K562 (cell line): Measurements from ENCODE around the gene TAF1B. TPM values are rescaled to one million over a fixed set of nuclear protein-coding genes. Genes with fewer than 3 reads are reported as not detected.

Source experiments
- ATAC-seq: fragments of 200-7000 bp; cut with Tn5 transposase; 3 replicates; pipeline ENCODE4 v1.9.1; 2020; ENCODE audit warnings: moderate library complexity
- BruUV-seq: library from RNA; stranded (reverse); fragments of 400-500 nt; replicated peaks from 2 replicates; lab custom pipeline; 2021; lab: Mats Ljungman, UMichigan
- CTCF ChIA-PET: fragments of 300-600 bp; formaldehyde crosslinking; extraction: SDS; loops from one replicate; lab custom pipeline; 2021; ENCODE audit warnings: low intra/inter-chr PET ratio; lab: Yijun Ruan, JAX
- POLR2A ChIA-PET: fragments of 300-600, 350-650 bp; sonication (Branson Sonifier 250); formaldehyde crosslinking; extraction: SDS; loops from one replicate; lab custom pipeline; 2021; ENCODE audit warnings: antibody characterized with exemption, inconsistent platforms; lab: Yijun Ruan, JAX
- DNase-seq, 4 experiments: peaks; one replicate each; pipeline versions ENCODE4 v3.0.0 to v3.0.0-alpha.2; 2011 to 2018; ENCODE audit warnings: low spot score in 3 of 4, mixed read lengths in 3 of 4; ENCODE audit errors: extremely low read depth in 1 of 4
- FAIRE-seq: peaks from 2 replicates; lab custom pipeline; 2011; peaks lifted over from hg19 to GRCh38; lab: Jason Lieb, UNC
- H2AFZ ChIP-seq: 2 replicates; pipeline ENCODE4 v1.6.0; 2011; ENCODE audit warnings: low read depth, low read length, control low read depth, inconsistent platforms
- H3K27ac ChIP-seq: fragments of 200-600 bp; 3 replicates; pipeline ENCODE4 v1.8.0; 2011; ENCODE audit warnings: low read depth, mild to moderate bottlenecking, control low read depth, inconsistent platforms, low read length, moderate library complexity, mixed read lengths; ENCODE audit errors: extremely low read depth
- H3K27me3 ChIP-seq, 2 experiments: fragments of 300-600 bp in 1 of 2; 2 replicates in 1 of 2; 3 replicates in 1 of 2; pipeline versions ENCODE4 v1.6.0 to v1.8.0; 2011; ENCODE audit warnings: inconsistent platforms in 2 of 2, low read length in 2 of 2, mild to moderate bottlenecking in 1 of 2, mixed read lengths in 1 of 2, moderate library complexity in 1 of 2; ENCODE audit not compliant: control insufficient read depth in 2 of 2, insufficient read depth in 2 of 2
- H3K36me3 ChIP-seq: fragments of 300-600 bp; 3 replicates; pipeline ENCODE4 v1.8.0; 2011; ENCODE audit warnings: mild to moderate bottlenecking, low read length, inconsistent platforms; ENCODE audit not compliant: control insufficient read depth, insufficient read depth
- H3K4me1 ChIP-seq, 2 experiments: fragments of 200-600 bp in 1 of 2; replicated peaks in 1 of 2; 2 replicates in 1 of 2; 3 replicates in 1 of 2; pipeline versions ENCODE4 v1.5.1 to v1.8.0; 2011; ENCODE audit warnings: inconsistent platforms in 2 of 2, low read length in 2 of 2, mild to moderate bottlenecking in 1 of 2, mixed read lengths in 1 of 2, moderate library complexity in 1 of 2; ENCODE audit not compliant: control insufficient read depth in 2 of 2, insufficient read depth in 2 of 2
- H3K4me2 ChIP-seq: 2 replicates; pipeline ENCODE4 v1.6.1; 2011; ENCODE audit warnings: low read length, control low read depth, inconsistent platforms, mixed read lengths; ENCODE audit not compliant: insufficient read depth
- H3K4me3 ChIP-seq: fragments of 200-600 bp; sonication (generic), shearing (Covaris generic); 2 replicates; pipeline ENCODE4 v1.5.1; 2016; ENCODE audit warnings: control low read depth, inconsistent platforms
- H3K79me2 ChIP-seq: fragments of 200-600 bp; 3 replicates; pipeline ENCODE4 v1.8.0; 2011; ENCODE audit warnings: low read length, inconsistent platforms; ENCODE audit not compliant: control insufficient read depth, insufficient read depth
- H3K9ac ChIP-seq, 2 experiments: 2 replicates each; pipeline versions ENCODE4 v1.6.0 to v1.6.1; 2011; ENCODE audit warnings: low read depth in 2 of 2, low read length in 2 of 2, control low read depth in 1 of 2, inconsistent platforms in 1 of 2, mild to moderate bottlenecking in 1 of 2, mixed read lengths in 1 of 2; ENCODE audit not compliant: insufficient read depth in 1 of 2
- H3K9me1 ChIP-seq: one replicate; pipeline ENCODE4 v1.6.0; 2011; ENCODE audit warnings: inconsistent platforms, mild to moderate bottlenecking, low read length, moderate library complexity; ENCODE audit not compliant: control insufficient read depth, insufficient read depth
- H3K9me3 ChIP-seq: replicated peaks from 2 replicates; pipeline ENCODE4 v1.5.1; 2011; ENCODE audit warnings: low read depth, low read length, inconsistent platforms; ENCODE audit not compliant: control insufficient read depth, insufficient read depth
- H4K20me1 ChIP-seq: replicated peaks from 2 replicates; pipeline ENCODE4 v1.6.1; 2011; ENCODE audit warnings: low read length, inconsistent platforms, mixed read lengths; ENCODE audit not compliant: control insufficient read depth, insufficient read depth
- BCLAF1 ChIP-seq, 2 experiments: fragments of 450-650 bp in 1 of 2; IDR thresholded peaks; 2 replicates each; pipeline ENCODE4 v1.6.1; 2011 to 2017; ENCODE audit warnings: low read depth in 2 of 2, antibody characterized with exemption in 1 of 2, borderline replicate concordance in 1 of 2, low read length in 1 of 2, mild to moderate bottlenecking in 1 of 2, mixed read lengths in 1 of 2; ENCODE audit not compliant: control insufficient read depth in 1 of 2
- HDAC6 ChIP-seq: IDR thresholded peaks from 2 replicates; pipeline ENCODE4 v1.6.1; 2012; ENCODE audit warnings: low read depth, mild to moderate bottlenecking, control low read depth, inconsistent platforms, low read length, moderate library complexity
- HDAC8 ChIP-seq: fragments of 450-650 bp; IDR thresholded peaks from 2 replicates; pipeline ENCODE4 v1.6.1; 2016; ENCODE audit warnings: mild to moderate bottlenecking, missing genetic modification characterization, moderate library complexity, missing compliant biosample characterization
- RCOR1 ChIP-seq, 2 experiments: IDR thresholded peaks; 2 replicates each; pipeline ENCODE4 v1.6.1; 2012; ENCODE audit warnings: low read depth in 2 of 2, low read length in 2 of 2, borderline replicate concordance in 1 of 2, improper control_type of control experiment in 1 of 2
- SAFB2 ChIP-seq: fragments of 200-400 bp; formaldehyde crosslinking; IDR thresholded peaks from 2 replicates; pipeline ENCODE4 v1.6.1; 2018; ENCODE audit warnings: borderline replicate concordance, low read length, low read depth, moderate library complexity; ENCODE audit not compliant: severe bottlenecking
- TCF7 ChIP-seq: sonication (generic); IDR thresholded peaks from 2 replicates; pipeline ENCODE4 v1.6.1; 2016; ENCODE audit warnings: antibody characterized with exemption, borderline replicate concordance
- TRIM25 ChIP-seq: fragments of 450-650 bp; IDR thresholded peaks from 2 replicates; pipeline ENCODE4 v1.7.0; 2016; ENCODE audit warnings: borderline replicate concordance
- WGBS: fragments of 100-300 bp; shearing (Covaris generic); methylation state at CpG from one replicate; pipeline ENCODE4 v1.1.6; 2016; ENCODE audit warnings: low coverage, mixed read lengths; ENCODE audit not compliant: insufficient coverage; ENCODE audit errors: missing lambda C conversion rate; 5-methylcytosine and 5-hydroxymethylcytosine counted together
- in situ Hi-C: fragments of 300-500 bp; cut with MboI; formaldehyde crosslinking; loops from 4 replicates; pipeline ENCODE4 v1.15.0; 2018; ENCODE audit warnings: inconsistent platforms, mixed read lengths
- intact Hi-C: fragments of 100-400 bp; cut with micrococcal nuclease; formaldehyde crosslinking; loops from 2 replicates; pipeline ENCODE4 v1.14.2; 2022
- polyA plus RNA-seq, 8 experiments: library from polyadenylated mRNA; depleted of rRNA in 4 of 8; stranded (reverse) in 5 of 8; unstranded in 3 of 8; fragments of >200 nt; fragmentation: Nextera tagmentation in 2 of 8; fragmentation: Illumina TruSeq in 1 of 8; extraction: Ambion mirVana in 2 of 8; extraction: Trizol in 1 of 8; gene quantifications; 2 replicates each; pipeline versions ENCODE4 v1.2.1 to v1.2.3, GENCODE V29; 2011 to 2014; ENCODE audit warnings: inconsistent platforms in 1 of 8, missing spikeins in 1 of 8
- total RNA-seq, 7 experiments: library from RNA; depleted of rRNA in 6 of 7; stranded (reverse); fragments of >200 nt in 6 of 7; fragmentation: Illumina TruSeq in 2 of 7; extraction: Trizol in 2 of 7; gene quantifications; 2 replicates each; pipeline versions ENCODE4 v1.2.1 to v1.2.3, GENCODE V29; 2011 to 2021; ENCODE audit warnings: low replicate concordance in 1 of 7
- TF ChIP-seq, protein P1 (sequence below): sonication (generic); formaldehyde crosslinking; IDR thresholded peaks from 2 replicates; pipeline ENCODE4 v1.8.0; 2022; ENCODE audit warnings: mild to moderate bottlenecking, missing genetic modification reagents

The TAF1B gene
- total and polyA plus RNA-seq, 9 of the 15 experiments (the other 6 are each of a cell fraction or from before 2014, with no cell fraction given) = 8.8 to 25.1 (median 17.3) TPM

DNA sequence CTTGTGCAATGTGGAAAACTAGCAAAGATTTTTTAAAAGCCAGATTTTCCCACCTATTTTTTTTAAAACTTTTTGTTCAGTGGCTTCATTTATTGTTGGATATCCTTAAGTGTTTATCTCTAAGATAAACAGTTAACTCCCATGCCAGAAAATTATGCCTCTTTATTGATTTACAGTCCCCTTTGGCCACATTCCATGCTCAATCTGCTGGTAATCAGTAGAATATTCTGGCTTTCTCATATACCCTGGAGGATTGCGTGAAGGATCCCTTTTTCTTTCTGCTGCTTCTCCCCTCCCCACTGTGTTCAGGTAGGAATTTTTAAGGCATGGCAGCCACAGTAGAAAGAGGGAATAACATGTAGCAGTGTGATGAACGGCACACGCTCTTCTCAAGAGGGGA lies 110.9 kb downstream of the TAF1B start:
- Histone ChIP-seq H3K4me1 (peaks cover 10 to 16% of the 10 kb centered on the region in 2 experiments; a peak in 3 of 5 replicates), H3K36me3 (peaks cover 8% of the 10 kb centered on the region; the same call in 1 of the 3 replicates), H3K9me1 (no peaks in the 10 kb centered on the region), H3K9me3 (no peaks in the 10 kb centered on the region), H3K4me3 (no peak overlapping the region), H3K27ac (no peak overlapping the region), H2AFZ (no peak overlapping the region), H4K20me1 (no peaks in the 10 kb centered on the region), H3K4me2 (no peak overlapping the region), H3K27me3 (no peaks in the 10 kb centered on the region), H3K79me2 (0 out of 3 replicates have a peak, but pooled peaks cover 2% of the 10 kb centered on the region), H3K9ac (no peak overlapping the region)
- DNase-seq (no peak), ATAC-seq (no peak), FAIRE-seq (no peak)
- in situ Hi-C loops = no loop called here
- POLR2A ChIA-PET = no interaction called here
- 71% methylated on average over 3 of the region's 3 CpGs for WGBS
- intact Hi-C loops = loop anchor here (5.0 kb wide), 1 partner anchor 787 kb away; no protein-coding TSS in a partner anchor
- CTCF ChIA-PET = no interaction called here
- no TSS peak for BruUV-seq
- no peak for TF ChIP-seq SAFB2
- no peak for TF ChIP-seq TRIM25
- no peak for TF ChIP-seq BCLAF1 (IDR thresholded peaks at IDR 0.05; ENCODE audit: borderline replicate concordance in 1 of 2, control insufficient read depth in 1 of 2, low read depth in 2 of 2, low read length in 1 of 2)
- TF ChIP-seq HDAC6 = no peak
- TF ChIP-seq HDAC8 = no peak
- TF ChIP-seq TCF7 = no peak
- TF ChIP-seq, protein P1, sequence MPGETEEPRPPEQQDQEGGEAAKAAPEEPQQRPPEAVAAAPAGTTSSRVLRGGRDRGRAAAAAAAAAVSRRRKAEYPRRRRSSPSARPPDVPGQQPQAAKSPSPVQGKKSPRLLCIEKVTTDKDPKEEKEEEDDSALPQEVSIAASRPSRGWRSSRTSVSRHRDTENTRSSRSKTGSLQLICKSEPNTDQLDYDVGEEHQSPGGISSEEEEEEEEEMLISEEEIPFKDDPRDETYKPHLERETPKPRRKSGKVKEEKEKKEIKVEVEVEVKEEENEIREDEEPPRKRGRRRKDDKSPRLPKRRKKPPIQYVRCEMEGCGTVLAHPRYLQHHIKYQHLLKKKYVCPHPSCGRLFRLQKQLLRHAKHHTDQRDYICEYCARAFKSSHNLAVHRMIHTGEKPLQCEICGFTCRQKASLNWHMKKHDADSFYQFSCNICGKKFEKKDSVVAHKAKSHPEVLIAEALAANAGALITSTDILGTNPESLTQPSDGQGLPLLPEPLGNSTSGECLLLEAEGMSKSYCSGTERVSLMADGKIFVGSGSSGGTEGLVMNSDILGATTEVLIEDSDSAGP (CRISPR knock-in tag) = no peak
- TF ChIP-seq RCOR1 (IDR thresholded peaks at IDR 0.05; ENCODE audit: borderline replicate concordance in 1 of 2, low read depth in 2 of 2, low read length in 2 of 2) = no peak
